ENCODE data around the gene C19orf12.
A peak's percentile ranks its signal among the peaks of the same experiment; 100 is the strongest.

C19orf12 gene

GRCh38 chr19:29741776-29742175 is 26.7 kb upstream of the C19orf12 start:
- TF ChIP-seq FOXP2 (optimal IDR thresholded peaks at IDR 0.05; ENCODE audit: control extremely low read depth, extremely low read length, insufficient read depth) (no peak), POLR2AphosphoS5 (IDR thresholded peaks at IDR 0.05; ENCODE audit: borderline replicate concordance, low read depth, low read length) (no peak), EZH2 (IDR thresholded peaks at IDR 0.05) (no peak)
- no peak overlapping the region for H3K9ac ChIP-seq (ENCODE audit: insufficient read length)
- no peak for DNase-seq (ENCODE audit: low read depth, low spot score)

GRCh38 chr19:29741226-29741625 is 26.2 kb upstream of the C19orf12 start:
- no peak for TF ChIP-seq EZH2 (IDR thresholded peaks at IDR 0.05)
- TF ChIP-seq FOXP2 (optimal IDR thresholded peaks at IDR 0.05; ENCODE audit: control extremely low read depth, extremely low read length, insufficient read depth) = no peak
- no peak for TF ChIP-seq POLR2AphosphoS5 (IDR thresholded peaks at IDR 0.05; ENCODE audit: borderline replicate concordance, low read depth, low read length)
- no peak for DNase-seq (ENCODE audit: low read depth, low spot score)
- Histone ChIP-seq H3K27ac (no peak overlapping the region), H3K9me3 (ENCODE audit: low read depth, low read length) (no peaks in the 10 kb centered on the region), H3K4me3 (no peak overlapping the region), H3K9ac (ENCODE audit: insufficient read length) (no peak overlapping the region), H3K36me3 (ENCODE audit: insufficient read depth, low read length) (no peaks in the 10 kb centered on the region)

More at GRCh38 chr19:29741776-29742175, 26.7 kb upstream of the C19orf12 start:
- H3K36me3 ChIP-seq (ENCODE audit: insufficient read depth, low read length) = no peaks in the 10 kb centered on the region
- H3K4me3 ChIP-seq = no peak overlapping the region
- H3K27ac ChIP-seq = no peak overlapping the region
- no peaks in the 10 kb centered on the region for H3K9me3 ChIP-seq (ENCODE audit: low read depth, low read length)

GRCh38 chr19:29737461-29738000 is 22.5 kb upstream of the C19orf12 start:
- no peak for DNase-seq (ENCODE audit: low read depth, low spot score)
- no peaks in the 10 kb centered on the region for H3K36me3 ChIP-seq (ENCODE audit: insufficient read depth, low read length)
- no peaks in the 10 kb centered on the region for H3K9me3 ChIP-seq (ENCODE audit: low read depth, low read length)
- H3K4me3 ChIP-seq = no peak overlapping the region
- no peak for TF ChIP-seq EZH2 (IDR thresholded peaks at IDR 0.05)
- TF ChIP-seq POLR2AphosphoS5 (IDR thresholded peaks at IDR 0.05; ENCODE audit: borderline replicate concordance, low read depth, low read length) = no peak
- TF ChIP-seq FOXP2 (optimal IDR thresholded peaks at IDR 0.05; ENCODE audit: control extremely low read depth, extremely low read length, insufficient read depth) = no peak
- no peak overlapping the region for H3K27ac ChIP-seq
- H3K9ac ChIP-seq (ENCODE audit: insufficient read length) = no peak overlapping the region

- no peak for DNase-seq (ENCODE audit: low read depth, low spot score)
- Histone ChIP-seq H3K4me3 (no peak overlapping the region), H3K27ac (no peak overlapping the region), H3K9ac (ENCODE audit: insufficient read length) (no peak overlapping the region), H3K9me3 (ENCODE audit: low read depth, low read length) (no peaks in the 10 kb centered on the region), H3K36me3 (ENCODE audit: insufficient read depth, low read length) (no peaks in the 10 kb centered on the region)
- TF ChIP-seq POLR2AphosphoS5 (IDR thresholded peaks at IDR 0.05; ENCODE audit: borderline replicate concordance, low read depth, low read length) (no peak), FOXP2 (optimal IDR thresholded peaks at IDR 0.05; ENCODE audit: control extremely low read depth, extremely low read length, insufficient read depth) (no peak), EZH2 (IDR thresholded peaks at IDR 0.05) (no peak)
Measured at GRCh38 chr19:29735829-29736228, 20.8 kb upstream of the C19orf12 start.

- TF ChIP-seq EZH2 (IDR thresholded peaks at IDR 0.05) (no peak), POLR2AphosphoS5 (IDR thresholded peaks at IDR 0.05; ENCODE audit: borderline replicate concordance, low read depth, low read length) (no peak), FOXP2 (optimal IDR thresholded peaks at IDR 0.05; ENCODE audit: control extremely low read depth, extremely low read length, insufficient read depth) (no peak)
- H3K27ac ChIP-seq = no peak overlapping the region
- no peak overlapping the region for H3K9ac ChIP-seq (ENCODE audit: insufficient read length)
- no peak overlapping the region for H3K4me3 ChIP-seq
- H3K36me3 ChIP-seq (ENCODE audit: insufficient read depth, low read length) = no peaks in the 10 kb centered on the region
- DNase-seq (ENCODE audit: low read depth, low spot score) = no peak
- H3K9me3 ChIP-seq (ENCODE audit: low read depth, low read length) = no peaks in the 10 kb centered on the region
Measured at GRCh38 chr19:29731331-29731850, 16.3 kb upstream of the C19orf12 start.

- Histone ChIP-seq H3K4me3 (no peak overlapping the region), H3K27ac (no peak overlapping the region), H3K9me3 (ENCODE audit: low read depth, low read length) (no peaks in the 10 kb centered on the region), H3K9ac (ENCODE audit: insufficient read length) (no peak overlapping the region), H3K36me3 (ENCODE audit: insufficient read depth, low read length) (no peaks in the 10 kb centered on the region)
- no peak for DNase-seq (ENCODE audit: low read depth, low spot score)
- TF ChIP-seq POLR2AphosphoS5 (IDR thresholded peaks at IDR 0.05; ENCODE audit: borderline replicate concordance, low read depth, low read length) (no peak), FOXP2 (optimal IDR thresholded peaks at IDR 0.05; ENCODE audit: control extremely low read depth, extremely low read length, insufficient read depth) (no peak), EZH2 (IDR thresholded peaks at IDR 0.05) (no peak)
Measured at GRCh38 chr19:29727906-29728305, 12.8 kb upstream of the C19orf12 start.

GRCh38 chr19:29724746-29725145 is 9.7 kb upstream of the C19orf12 start:
- H3K36me3 ChIP-seq (ENCODE audit: insufficient read depth, low read length) = no peaks in the 10 kb centered on the region
- no peak for TF ChIP-seq POLR2AphosphoS5 (IDR thresholded peaks at IDR 0.05; ENCODE audit: borderline replicate concordance, low read depth, low read length)
- no peak for TF ChIP-seq FOXP2 (optimal IDR thresholded peaks at IDR 0.05; ENCODE audit: control extremely low read depth, extremely low read length, insufficient read depth)
- TF ChIP-seq EZH2 (IDR thresholded peaks at IDR 0.05) = no peak
- DNase-seq (ENCODE audit: low read depth, low spot score) = no peak
- H3K9ac ChIP-seq (ENCODE audit: insufficient read length) = no peak overlapping the region
- H3K4me3 ChIP-seq = no peak overlapping the region
- no peaks in the 10 kb centered on the region for H3K9me3 ChIP-seq (ENCODE audit: low read depth, low read length)
- no peak overlapping the region for H3K27ac ChIP-seq

GRCh38 chr19:29724102-29724641 is 9.1 kb upstream of the C19orf12 start:
- DNase-seq (ENCODE audit: low read depth, low spot score) = no peak
- Histone ChIP-seq H3K36me3 (ENCODE audit: insufficient read depth, low read length) (no peaks in the 10 kb centered on the region), H3K9ac (ENCODE audit: insufficient read length) (no peak overlapping the region), H3K9me3 (ENCODE audit: low read depth, low read length) (no peaks in the 10 kb centered on the region), H3K27ac (no peak overlapping the region), H3K4me3 (no peak overlapping the region)
- peak; percentile 36; the same call in 1 of the 2 replicates for TF ChIP-seq POLR2AphosphoS5 (IDR thresholded peaks at IDR 0.05; ENCODE audit: borderline replicate concordance, low read depth, low read length)
- no peak for TF ChIP-seq FOXP2 (optimal IDR thresholded peaks at IDR 0.05; ENCODE audit: control extremely low read depth, extremely low read length, insufficient read depth)
